Esophagus muscularis mucosa (tissue), 4 donors: ENCODE results near the gene DUSP19. TPM values are rescaled to one million over a fixed set of nuclear protein-coding genes. Genes with fewer than 3 reads are reported as not detected.

Source experiments
- DNase-seq: peaks from one replicate; pipeline ENCODE4 v3.0.0-alpha.2; 2017; ENCODE audit errors: extremely low spot score
- H3K27ac ChIP-seq, 4 donors: fragments of 200-600 bp; sonication (generic); replicated peaks in 1 of 4; 1 replicate in 3 of 4; 2 replicates in 1 of 4; pipeline ENCODE4 v1.5.1; 2016 to 2019; ENCODE audit warnings: mild to moderate bottlenecking in 1 of 4
- H3K27me3 ChIP-seq, 4 donors: fragments of 200-600 bp; sonication (generic); one replicate each; pipeline versions ENCODE4 v1.5.1 to v1.6.0; 2016 to 2019
- H3K36me3 ChIP-seq, 4 donors: fragments of 200-600 bp; sonication (generic); one replicate each; pipeline ENCODE4 v1.5.1; 2016 to 2019
- H3K4me1 ChIP-seq, 4 donors: fragments of 200-600 bp; sonication (generic); one replicate each; pipeline ENCODE4 v1.5.1; 2016 to 2019
- H3K4me3 ChIP-seq, 4 donors: fragments of 200-600 bp; sonication (generic); 1 replicate in 2 of 4; 2 replicates in 2 of 4; pipeline ENCODE4 v1.5.1; 2016 to 2019; ENCODE audit warnings: mild to moderate bottlenecking in 4 of 4, moderate library complexity in 1 of 4
- H3K9me3 ChIP-seq, 4 donors: fragments of 200-600 bp; sonication (generic); 1 replicate in 3 of 4; 2 replicates in 1 of 4; pipeline ENCODE4 v1.5.1; 2016 to 2019
- EP300 ChIP-seq: sonication (generic); formaldehyde crosslinking; IDR thresholded peaks from one replicate; pipeline ENCODE4 v1.6.1; 2017; ENCODE audit warnings: antibody characterized with exemption
- POLR2A ChIP-seq: fragments of 450-650 bp; IDR thresholded peaks from one replicate; pipeline ENCODE4 v1.6.1; 2017; ENCODE audit warnings: antibody characterized with exemption, moderate library complexity, mild to moderate bottlenecking, low read depth
- POLR2AphosphoS5 ChIP-seq, 2 donors: sonication (generic); formaldehyde crosslinking; IDR thresholded peaks; one replicate each; pipeline ENCODE4 v1.6.1; 2017; ENCODE audit warnings: antibody characterized with exemption in 2 of 2
- WGBS: methylation state at CpG from one replicate; pipeline ENCODE4 v1.1.5; 2018; 5-methylcytosine and 5-hydroxymethylcytosine counted together
- intact Hi-C: fragments of 100-400 bp; cut with DNase I; formaldehyde crosslinking; loops from one replicate; pipeline ENCODE4 v1.15.1; 2023
- total RNA-seq, 4 donors: library from RNA; depleted of rRNA; stranded (reverse); fragments of >200 nt; gene quantifications; one replicate each; pipeline versions ENCODE4 v1.1.0 to v1.2.1, GENCODE V29; 2016
- TF ChIP-seq, protein P1 (sequence below), 3 experiments: fragments of 200-600 bp in 2 of 3; fragments of 450-650 bp in 1 of 3; sonication (generic) in 2 of 3; IDR thresholded peaks; one replicate each; pipeline ENCODE4 v1.5.1; 2017 to 2019; ENCODE audit warnings: antibody characterized with exemption in 3 of 3, mild to moderate bottlenecking in 2 of 3, moderate library complexity in 1 of 3

Gene DUSP19
- total RNA-seq, 4 donors from 2014 or later = 2.5 to 7.0 (median 5.0) TPM

DNA sequence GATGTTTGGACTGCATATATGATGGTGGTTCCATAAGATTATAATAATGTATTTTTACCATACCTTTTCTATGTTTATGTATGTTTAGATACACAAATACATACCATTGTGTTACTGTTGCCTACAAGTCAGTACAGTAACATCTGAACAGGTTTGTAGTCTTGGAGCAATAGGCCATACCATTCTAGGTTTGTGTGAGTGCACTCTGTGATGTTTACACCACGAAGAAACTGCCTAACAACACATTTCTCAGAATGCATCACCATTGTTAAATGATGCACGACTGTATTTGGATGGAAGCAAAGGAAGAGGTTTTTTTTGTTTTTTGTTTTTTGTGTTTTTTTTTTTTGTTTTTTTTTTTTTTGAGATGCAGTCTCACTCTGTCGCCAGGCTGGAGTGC lies 9.5 kb downstream of the DUSP19 start:
- intact Hi-C loops = loop anchor here (5.0 kb wide), 1 partner anchor 34 kb away; the partner anchor contains the start of gene NUP35
- Histone ChIP-seq H3K36me3 (peaks cover 0 to 8% (median 0%) of the 10 kb centered on the region in 4 donors), H3K4me1 (no peaks in the 10 kb centered on the region), H3K9me3 (no peaks in the 10 kb centered on the region), H3K27me3 (no peaks in the 10 kb centered on the region), H3K4me3 (no peak overlapping the region), H3K27ac (no peak overlapping the region)
- no peak for DNase-seq
- TF ChIP-seq EP300 = no peak
- no peak for TF ChIP-seq POLR2A
- TF ChIP-seq POLR2AphosphoS5 (IDR thresholded peaks at IDR 0.05) = no peak
- TF ChIP-seq, protein P1, sequence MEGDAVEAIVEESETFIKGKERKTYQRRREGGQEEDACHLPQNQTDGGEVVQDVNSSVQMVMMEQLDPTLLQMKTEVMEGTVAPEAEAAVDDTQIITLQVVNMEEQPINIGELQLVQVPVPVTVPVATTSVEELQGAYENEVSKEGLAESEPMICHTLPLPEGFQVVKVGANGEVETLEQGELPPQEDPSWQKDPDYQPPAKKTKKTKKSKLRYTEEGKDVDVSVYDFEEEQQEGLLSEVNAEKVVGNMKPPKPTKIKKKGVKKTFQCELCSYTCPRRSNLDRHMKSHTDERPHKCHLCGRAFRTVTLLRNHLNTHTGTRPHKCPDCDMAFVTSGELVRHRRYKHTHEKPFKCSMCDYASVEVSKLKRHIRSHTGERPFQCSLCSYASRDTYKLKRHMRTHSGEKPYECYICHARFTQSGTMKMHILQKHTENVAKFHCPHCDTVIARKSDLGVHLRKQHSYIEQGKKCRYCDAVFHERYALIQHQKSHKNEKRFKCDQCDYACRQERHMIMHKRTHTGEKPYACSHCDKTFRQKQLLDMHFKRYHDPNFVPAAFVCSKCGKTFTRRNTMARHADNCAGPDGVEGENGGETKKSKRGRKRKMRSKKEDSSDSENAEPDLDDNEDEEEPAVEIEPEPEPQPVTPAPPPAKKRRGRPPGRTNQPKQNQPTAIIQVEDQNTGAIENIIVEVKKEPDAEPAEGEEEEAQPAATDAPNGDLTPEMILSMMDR (IDR thresholded peaks at IDR 0.05) = no peak
- 90% methylated on average over 3 of the region's 3 CpGs for WGBS

DNA sequence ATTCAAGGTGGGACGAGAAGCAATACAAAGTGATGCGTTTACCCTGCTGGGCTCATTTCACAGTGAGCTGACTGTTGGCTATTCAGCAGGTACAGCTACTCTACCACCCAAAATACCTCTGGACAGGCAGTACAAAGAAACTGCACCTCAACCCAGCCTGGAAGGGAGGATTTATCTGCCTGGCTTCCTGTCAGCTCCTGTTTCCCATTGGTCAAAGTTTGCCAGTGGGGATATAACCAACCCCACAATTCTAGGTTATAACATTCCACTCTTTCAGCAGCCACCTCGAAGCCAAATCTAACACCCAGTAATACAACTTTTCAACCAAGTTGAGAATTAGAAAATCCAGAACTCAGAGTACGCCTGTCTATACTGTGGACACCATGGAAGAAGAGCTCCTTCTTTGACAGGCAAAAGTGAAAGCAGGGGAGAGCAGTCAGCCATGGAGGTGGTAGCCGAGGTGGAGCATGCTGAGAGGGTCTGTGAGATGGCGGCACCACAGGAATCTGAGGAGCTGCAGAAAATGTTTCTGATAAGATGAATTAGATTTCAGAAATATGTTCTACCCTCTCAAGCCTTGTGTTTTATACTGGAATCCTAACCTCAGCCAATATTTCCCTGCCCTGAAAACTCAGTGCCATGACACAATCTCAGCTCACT lies 10.8 kb downstream of the DUSP19 start:
- 93% methylated on average over 6 of the region's 6 CpGs for WGBS
- DNase-seq = no peak
- H3K4me1 ChIP-seq = peaks cover 0 to 5% (median 0%) of the 10 kb centered on the region in 4 donors
- no peaks in the 10 kb centered on the region for H3K9me3 ChIP-seq
- peaks cover 0 to 8% (median 0%) of the 10 kb centered on the region in 4 donors for H3K36me3 ChIP-seq
- intact Hi-C loops = loop anchor here (5.0 kb wide), 1 partner anchor 33 kb away; the partner anchor contains the start of gene NUP35
- H3K4me3 ChIP-seq = no peak overlapping the region
- H3K27ac ChIP-seq = no peak overlapping the region
- H3K27me3 ChIP-seq = no peaks in the 10 kb centered on the region
- TF ChIP-seq, protein P1 (IDR thresholded peaks at IDR 0.05) = no peak
- TF ChIP-seq POLR2AphosphoS5 (IDR thresholded peaks at IDR 0.05) = no peak
- no peak for TF ChIP-seq EP300
- no peak for TF ChIP-seq POLR2A

DNA sequence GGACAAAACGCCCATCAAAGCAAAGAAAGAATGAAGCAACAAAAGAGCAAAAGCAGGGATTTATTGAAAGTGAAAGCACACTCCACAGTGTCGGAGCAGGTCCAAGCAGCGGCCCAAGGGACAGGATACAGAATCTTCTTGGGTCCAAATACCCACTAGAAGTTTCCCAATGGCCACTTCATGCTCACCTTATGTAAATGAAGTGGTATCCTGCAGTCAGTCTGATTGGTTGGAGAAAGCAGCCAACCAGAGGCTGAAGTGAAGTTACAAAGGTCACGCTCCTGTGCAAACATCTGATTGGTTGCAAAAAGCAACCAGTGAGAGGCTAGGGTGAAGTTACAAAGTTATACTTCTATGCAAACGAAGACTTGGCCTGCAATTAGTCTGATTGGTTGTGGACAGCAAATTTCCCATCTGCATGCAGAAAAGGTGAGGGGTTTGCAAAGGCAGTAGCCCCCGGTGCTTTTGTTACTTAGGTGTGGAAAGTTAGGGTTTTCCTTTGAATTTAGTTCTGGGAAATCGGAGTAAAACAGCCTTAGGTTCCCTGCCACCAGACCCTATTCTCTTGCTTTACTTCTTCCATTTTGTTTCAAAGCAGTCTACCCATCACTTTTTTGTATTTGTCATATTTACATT lies 12.9 kb downstream of the DUSP19 start:
- no peak for DNase-seq
- Histone ChIP-seq H3K27ac (no peak overlapping the region), H3K9me3 (no peaks in the 10 kb centered on the region), H3K36me3 (peaks cover 0 to 10% (median 0%) of the 10 kb centered on the region in 4 donors), H3K4me1 (peaks cover 0 to 7% (median 0%) of the 10 kb centered on the region in 4 donors), H3K27me3 (no peaks in the 10 kb centered on the region), H3K4me3 (no peak overlapping the region)
- 89% methylated on average over 7 of the region's 7 CpGs for WGBS
- no peak for TF ChIP-seq POLR2AphosphoS5 (IDR thresholded peaks at IDR 0.05)
- TF ChIP-seq POLR2A = no peak
- TF ChIP-seq, protein P1 (IDR thresholded peaks at IDR 0.05) = no peak
- TF ChIP-seq EP300 = no peak
- intact Hi-C loops = no loop called here

DNA sequence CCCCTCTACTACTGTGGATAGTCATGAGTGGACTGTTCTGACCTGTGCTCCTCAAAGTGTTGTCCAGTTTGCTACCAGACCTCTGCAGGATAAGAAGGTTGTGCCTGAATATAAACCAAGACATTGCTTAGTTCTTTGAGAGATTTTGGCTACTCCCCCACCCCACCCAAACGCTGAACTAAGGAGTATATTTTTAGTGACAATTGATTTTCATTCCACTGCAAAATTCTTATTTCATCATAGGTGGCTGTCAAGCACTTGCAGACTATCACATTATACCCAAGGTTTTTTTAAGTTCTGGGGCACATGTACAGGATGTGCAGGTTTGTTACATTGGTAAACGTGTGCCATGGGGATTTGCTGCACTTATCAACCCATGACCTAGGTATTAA lies 13.4 kb downstream of the DUSP19 start:
- TF ChIP-seq EP300 = no peak
- TF ChIP-seq, protein P1 (IDR thresholded peaks at IDR 0.05) = no peak
- no peak for TF ChIP-seq POLR2AphosphoS5 (IDR thresholded peaks at IDR 0.05)
- no peak for TF ChIP-seq POLR2A
- Histone ChIP-seq H3K27me3 (no peaks in the 10 kb centered on the region), H3K4me1 (peaks cover 0 to 7% (median 0%) of the 10 kb centered on the region in 4 donors), H3K4me3 (no peak overlapping the region), H3K27ac (no peak overlapping the region), H3K36me3 (peaks cover 0 to 13% (median 0%) of the 10 kb centered on the region in 4 donors), H3K9me3 (no peaks in the 10 kb centered on the region)
- WGBS = 91% methylated on average over 2 of the region's 2 CpGs
- DNase-seq = no peak
- intact Hi-C loops = no loop called here
